ENCODE results near the gene MYCBP2. TPM values are rescaled to one million over a fixed set of nuclear protein-coding genes. Genes with fewer than 3 reads are reported as not detected.

Gene MYCBP2
- total and polyA plus RNA-seq, 7 donors = 3.7 to 130 (median 93.5) TPM

GRCh38 chr13:77114271-77114670 lies 212.6 kb downstream of the MYCBP2 start:
- no peak for TF ChIP-seq POLR2A (IDR thresholded peaks at IDR 0.05)
- no peak for TF ChIP-seq EP300 (IDR thresholded peaks at IDR 0.05)
- no peak for TF ChIP-seq CTCF (IDR thresholded peaks at IDR 0.05)
- TF ChIP-seq POLR2AphosphoS5 (IDR thresholded peaks at IDR 0.05) = no peak
- Histone ChIP-seq H3K4me1 (no peaks in the 10 kb centered on the region), H3K27me3 (no peaks in the 10 kb centered on the region), H3K9me3 (peaks cover 0 to 3% (median 0%) of the 10 kb centered on the region in 4 donors), H3K27ac (no peak overlapping the region), H3K4me3 (no peak overlapping the region), H3K36me3 (peaks cover 0 to 39% (median 1%) of the 10 kb centered on the region in 4 donors)
- intact Hi-C loops (cut with DNase I) = no loop called here
- no peak for DNase-seq

GRCh38 chr13:77113496-77113895 lies 213.4 kb downstream of the MYCBP2 start:
- Histone ChIP-seq H3K36me3 (peaks cover 0 to 36% (median 1%) of the 10 kb centered on the region in 4 donors), H3K4me1 (no peaks in the 10 kb centered on the region), H3K27ac (no peak overlapping the region), H3K9me3 (peaks cover 0 to 3% (median 0%) of the 10 kb centered on the region in 4 donors), H3K4me3 (no peak overlapping the region), H3K27me3 (no peaks in the 10 kb centered on the region)
- intact Hi-C loops (cut with DNase I) = no loop called here
- TF ChIP-seq POLR2A (IDR thresholded peaks at IDR 0.05) (no peak), POLR2AphosphoS5 (IDR thresholded peaks at IDR 0.05) (no peak), CTCF (IDR thresholded peaks at IDR 0.05) (no peak), EP300 (IDR thresholded peaks at IDR 0.05) (no peak)
- no peak for DNase-seq

DNA sequence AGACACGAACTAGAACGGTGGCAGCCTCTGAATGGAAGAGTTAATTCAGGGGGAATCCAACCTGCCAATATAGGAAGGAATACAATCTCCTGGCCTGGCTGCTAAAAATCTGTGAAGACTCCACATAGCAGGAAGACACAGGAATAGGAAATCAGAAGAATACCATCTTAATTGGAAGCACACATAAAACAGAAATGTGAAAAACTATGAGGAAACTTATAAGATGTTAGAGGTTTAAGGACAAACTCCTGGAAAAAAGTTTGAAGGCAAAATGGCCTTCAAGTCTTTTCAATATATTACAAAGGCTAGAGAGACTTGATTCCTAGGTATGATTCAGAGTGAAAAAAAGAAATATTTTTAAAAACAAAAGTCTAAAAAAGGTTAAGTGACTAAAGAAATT lies 221.8 kb downstream of the MYCBP2 start:
- no peaks in the 10 kb centered on the region for H3K27me3 ChIP-seq
- no peaks in the 10 kb centered on the region for H3K4me1 ChIP-seq
- intact Hi-C loops (cut with DNase I) = no loop called here
- no peak for DNase-seq
- H3K27ac ChIP-seq = no peak overlapping the region
- H3K9me3 ChIP-seq = no peaks in the 10 kb centered on the region
- peaks cover 0 to 9% (median 0%) of the 10 kb centered on the region in 4 donors for H3K36me3 ChIP-seq
- TF ChIP-seq EP300 (IDR thresholded peaks at IDR 0.05) = no peak
- TF ChIP-seq POLR2AphosphoS5 (IDR thresholded peaks at IDR 0.05) = no peak
- no peak for TF ChIP-seq POLR2A (IDR thresholded peaks at IDR 0.05)
- no peak for TF ChIP-seq CTCF (IDR thresholded peaks at IDR 0.05)
- H3K4me3 ChIP-seq = no peak overlapping the region
- WGBS, 2 donors = 94 to 96% methylated on average over 2 of the region's 2 CpGs

GRCh38 chr13:77099415-77099814 lies 227.5 kb downstream of the MYCBP2 start:
- Histone ChIP-seq H3K4me3 (no peak overlapping the region), H3K9me3 (no peaks in the 10 kb centered on the region), H3K36me3 (peaks cover 6 to 34% (median 17%) of the 10 kb centered on the region in 4 donors), H3K27ac (no peak overlapping the region), H3K4me1 (no peaks in the 10 kb centered on the region), H3K27me3 (no peaks in the 10 kb centered on the region)
- TF ChIP-seq EP300 (IDR thresholded peaks at IDR 0.05) = no peak
- TF ChIP-seq POLR2AphosphoS5 (IDR thresholded peaks at IDR 0.05) = no peak
- no peak for TF ChIP-seq POLR2A (IDR thresholded peaks at IDR 0.05)
- TF ChIP-seq CTCF (IDR thresholded peaks at IDR 0.05) = no peak
- 89% methylated on average over 3 of the region's 3 CpGs for WGBS, 2 donors
- no peak for DNase-seq
- intact Hi-C loops (cut with DNase I) = no loop called here

DNA sequence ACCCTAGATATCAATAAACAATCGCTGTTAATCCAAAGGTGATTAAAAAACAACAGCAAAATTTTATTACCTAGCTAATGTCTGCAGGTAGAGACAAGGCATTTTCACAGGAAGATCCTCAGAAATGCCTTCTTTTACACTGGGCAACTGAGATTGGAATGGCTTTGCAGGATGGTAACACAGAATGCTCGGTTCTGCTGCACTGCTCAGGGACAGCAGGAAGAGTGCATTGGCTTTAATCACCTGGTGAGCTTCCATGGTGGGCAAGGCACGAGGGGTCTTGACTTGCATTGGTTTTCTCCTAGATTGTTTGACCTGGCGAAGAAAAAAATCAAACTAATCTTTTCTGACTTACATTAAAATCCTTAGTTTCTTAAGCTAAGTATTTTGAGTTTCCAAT lies 231.6 kb downstream of the MYCBP2 start:
- intact Hi-C loops (cut with DNase I) = no loop called here

More for the DNA sequence above, 231.6 kb downstream of the MYCBP2 start:
- Histone ChIP-seq H3K4me1 (no peaks in the 10 kb centered on the region), H3K27ac (no peak overlapping the region), H3K36me3 (peaks cover 6 to 66% (median 17%) of the 10 kb centered on the region in 4 donors), H3K9me3 (no peaks in the 10 kb centered on the region), H3K4me3 (no peak overlapping the region), H3K27me3 (no peaks in the 10 kb centered on the region)
- no peak for DNase-seq
- WGBS, 2 donors = 96 to 98% methylated on average over 4 of the region's 4 CpGs
- TF ChIP-seq CTCF (IDR thresholded peaks at IDR 0.05) (no peak), POLR2AphosphoS5 (IDR thresholded peaks at IDR 0.05) (no peak), EP300 (IDR thresholded peaks at IDR 0.05) (no peak), POLR2A (IDR thresholded peaks at IDR 0.05) (no peak)

Data from sigmoid colon (tissue), 7 donors.